Measurements from ENCODE around the gene BOD1L2. TPM values are rescaled to one million over a fixed set of nuclear protein-coding genes. Genes with fewer than 3 reads are reported as not detected.

BOD1L2 gene
- total RNA-seq, 2 experiments from 2014 or later = not detected

GRCh38 chr18:57113799-57114420, 33.0 kb upstream of the BOD1L2 start:
- TF ChIP-seq CTCF (IDR thresholded peaks at IDR 0.05) = no peak
- H3K9me3 Mint-ChIP-seq = no peaks in the 10 kb centered on the region
- no peak overlapping the region for H3K4me3 Mint-ChIP-seq
- ChIA-PET POLR2A (no interaction called here), CTCF (no interaction called here)
- H3K27ac Mint-ChIP-seq = no peak overlapping the region
- H3K36me3 ChIP-seq (ENCODE audit: insufficient read depth, low read length) = no peaks in the 10 kb centered on the region
- H3K27me3 Mint-ChIP-seq = peaks cover 31% of the 10 kb centered on the region
- DNase-seq (no peak), ATAC-seq (ENCODE audit: poor library complexity) (no peak)
- H3K9me3 ChIP-seq (ENCODE audit: control insufficient read depth in 1 of 2, insufficient read depth in 1 of 2, low read length in 2 of 2) = no peaks in the 10 kb centered on the region
- H3K4me1 Mint-ChIP-seq (ENCODE audit: low read depth) = no peaks in the 10 kb centered on the region
- no peak overlapping the region for H3K27ac ChIP-seq (ENCODE audit: low read depth in 1 of 2, low read length in 2 of 2)
- H3K4me1 ChIP-seq (ENCODE audit: insufficient read depth, low read length) = no peaks in the 10 kb centered on the region
- no peak overlapping the region for H3K4me3 ChIP-seq (ENCODE audit: low read length)
- peaks cover 2 to 8% of the 10 kb centered on the region in 2 experiments for H3K27me3 ChIP-seq (ENCODE audit: control insufficient read depth in 1 of 2, insufficient read depth in 2 of 2, low read length in 2 of 2)
- no peaks in the 10 kb centered on the region for H3K36me3 Mint-ChIP-seq (ENCODE audit: low read depth)
- intact Hi-C loops (cut with DNase I, micrococcal nuclease) = no loop called here

GRCh38 chr18:57116598-57117132, 30.2 kb upstream of the BOD1L2 start:
- Histone ChIP-seq H3K36me3 (ENCODE audit: insufficient read depth, low read length) (no peaks in the 10 kb centered on the region), H3K27me3 (ENCODE audit: control insufficient read depth in 1 of 2, insufficient read depth in 2 of 2, low read length in 2 of 2) (peaks cover 2 to 12% of the 10 kb centered on the region in 2 experiments), H3K4me1 (ENCODE audit: insufficient read depth, low read length) (no peaks in the 10 kb centered on the region), H3K9me3 (ENCODE audit: control insufficient read depth in 1 of 2, insufficient read depth in 1 of 2, low read length in 2 of 2) (peaks cover 0 to 3% of the 10 kb centered on the region in 2 experiments), H3K4me3 (ENCODE audit: low read length) (no peak overlapping the region), H3K27ac (ENCODE audit: low read depth in 1 of 2, low read length in 2 of 2) (no peak overlapping the region)
- POLR2A ChIA-PET = no interaction called here
- TF ChIP-seq CTCF (IDR thresholded peaks at IDR 0.05) = no peak
- CTCF ChIA-PET = no interaction called here
- no peaks in the 10 kb centered on the region for H3K36me3 Mint-ChIP-seq (ENCODE audit: low read depth)
- intact Hi-C loops (cut with DNase I, micrococcal nuclease) = no loop called here
- no peaks in the 10 kb centered on the region for H3K9me3 Mint-ChIP-seq
- no peak overlapping the region for H3K4me3 Mint-ChIP-seq
- DNase-seq (no peak), ATAC-seq (ENCODE audit: poor library complexity) (no peak)
- no peak overlapping the region for H3K27ac Mint-ChIP-seq
- peaks cover 41% of the 10 kb centered on the region for H3K27me3 Mint-ChIP-seq
- no peaks in the 10 kb centered on the region for H3K4me1 Mint-ChIP-seq (ENCODE audit: low read depth)

- intact Hi-C loops (cut with DNase I, micrococcal nuclease) = no loop called here
- Histone ChIP-seq H3K36me3 (ENCODE audit: insufficient read depth, low read length) (no peaks in the 10 kb centered on the region), H3K27ac (ENCODE audit: low read depth in 1 of 2, low read length in 2 of 2) (no peak overlapping the region), H3K4me3 (ENCODE audit: low read length) (no peak overlapping the region), H3K27me3 (ENCODE audit: control insufficient read depth in 1 of 2, insufficient read depth in 2 of 2, low read length in 2 of 2) (peaks cover 4 to 14% of the 10 kb centered on the region in 2 experiments), H3K4me1 (ENCODE audit: insufficient read depth, low read length) (no peaks in the 10 kb centered on the region), H3K9me3 (ENCODE audit: control insufficient read depth in 1 of 2, insufficient read depth in 1 of 2, low read length in 2 of 2) (peaks cover 0 to 7% of the 10 kb centered on the region in 2 experiments)
- Mint-ChIP-seq H3K36me3 (ENCODE audit: low read depth) (no peaks in the 10 kb centered on the region), H3K27ac (no peak overlapping the region), H3K9me3 (no peaks in the 10 kb centered on the region), H3K4me1 (ENCODE audit: low read depth) (no peaks in the 10 kb centered on the region), H3K27me3 (peaks cover 65% of the 10 kb centered on the region), H3K4me3 (no peak overlapping the region)
- TF ChIP-seq CTCF (IDR thresholded peaks at IDR 0.05) = no peak
- no peak for DNase-seq
- no peak for ATAC-seq (ENCODE audit: poor library complexity)
- CTCF ChIA-PET = no interaction called here
- POLR2A ChIA-PET = no interaction called here
Observed at GRCh38 chr18:57121542-57122112, 25.3 kb upstream of the BOD1L2 start.
